Measurements from ENCODE around the gene HPN. TPM values are rescaled to one million over a fixed set of nuclear protein-coding genes. Genes with fewer than 3 reads are reported as not detected.
A peak's percentile ranks its signal among the peaks of the same experiment; 100 is the strongest.

HPN gene
- total and polyA plus RNA-seq, 2 of the 13 experiments (the other 11 are each of a cell fraction or from before 2014, with no cell fraction given), result 46.7 to 261 TPM

DNA sequence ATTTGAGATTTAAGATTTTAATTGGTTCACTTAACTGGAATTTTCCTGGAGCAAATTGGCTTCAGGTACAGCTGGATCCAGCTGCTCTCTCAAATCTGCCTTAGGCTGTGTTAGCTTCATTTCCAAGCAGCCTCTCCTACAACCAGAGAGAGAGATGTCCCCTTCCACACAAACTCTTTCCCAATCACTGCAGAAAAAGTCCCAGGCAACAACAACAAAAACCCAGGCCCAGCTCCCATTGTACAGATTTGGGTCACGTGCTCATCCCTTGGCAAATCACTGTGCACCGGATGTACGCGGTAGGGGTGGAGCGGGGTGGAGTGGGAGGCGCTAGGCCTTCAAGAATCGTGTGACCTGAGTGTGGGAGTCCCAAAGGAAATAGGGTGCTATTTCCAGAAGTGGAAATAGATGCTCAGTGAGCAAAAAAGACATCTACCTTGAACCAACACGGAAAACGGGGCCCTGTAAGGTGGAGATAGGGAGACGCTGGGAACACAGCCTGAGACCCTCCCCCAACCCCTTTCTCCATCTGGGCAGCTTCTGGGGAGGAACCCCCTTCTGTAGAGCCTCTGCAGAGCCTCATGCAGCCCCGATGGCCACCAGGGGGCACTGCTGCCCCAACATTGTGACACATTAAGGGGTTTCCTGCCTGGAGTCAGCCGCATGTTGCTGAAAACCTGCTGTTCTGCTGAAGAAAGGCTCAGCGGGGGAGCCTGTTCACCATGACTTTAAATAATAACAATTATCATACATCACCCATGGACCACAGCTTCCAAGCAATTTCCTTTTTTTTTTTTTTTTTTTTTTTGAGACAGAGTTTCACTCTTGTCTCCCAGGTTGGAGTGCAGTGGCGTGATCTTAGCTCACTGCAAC, 25.4 kb downstream of the HPN start (continued):
- TF ChIP-seq FOXJ3 (CRISPR knock-in tag; IDR thresholded peaks at IDR 0.05; ENCODE audit: borderline replicate concordance), result no peak
- no peak for TF ChIP-seq ZNF619 (CRISPR knock-in tag; IDR thresholded peaks at IDR 0.05)
- TF ChIP-seq XBP1 (CRISPR knock-in tag; IDR thresholded peaks at IDR 0.05), result no peak
- 0 out of 2 replicates have a peak, but pooled peaks have one; percentile 10 for TF ChIP-seq ZNF629 (CRISPR knock-in tag; conservative IDR thresholded peaks at IDR 0.05)
- TF ChIP-seq ELK4 (CRISPR knock-in tag; IDR thresholded peaks at IDR 0.05; ENCODE audit: borderline replicate concordance), result no peak
- TF ChIP-seq FOXA1 (IDR thresholded peaks at IDR 0.05), result no peak
- TF ChIP-seq FOXA1 (CRISPR knock-in tag; IDR thresholded peaks at IDR 0.05), result no peak
- peak; percentile 70 for TF ChIP-seq NFYB (CRISPR knock-in tag; IDR thresholded peaks at IDR 0.05)
- no peak for TF ChIP-seq RBM22 (optimal IDR thresholded peaks at IDR 0.05; ENCODE audit: low read length)
- TF ChIP-seq ZNF652 (CRISPR knock-in tag; IDR thresholded peaks at IDR 0.05; ENCODE audit: borderline replicate concordance, low read depth), result 0 out of 2 replicates have a peak, but pooled peaks have one; percentile 41
- TF ChIP-seq GATAD2A (CRISPR knock-in tag; IDR thresholded peaks at IDR 0.05), result peak; percentile 15; the same call in 1 of the 2 replicates
- no peak for TF ChIP-seq TARDBP (CRISPR knock-in tag; IDR thresholded peaks at IDR 0.05)
- TF ChIP-seq RBM39 (IDR thresholded peaks at IDR 0.05; ENCODE audit: low read depth, low read length, poor library complexity, severe bottlenecking), result no peak
- peak; percentile 37; the same call in 1 of the 2 replicates for TF ChIP-seq ELF3 (CRISPR knock-in tag; IDR thresholded peaks at IDR 0.05)
- TF ChIP-seq, protein P1, sequence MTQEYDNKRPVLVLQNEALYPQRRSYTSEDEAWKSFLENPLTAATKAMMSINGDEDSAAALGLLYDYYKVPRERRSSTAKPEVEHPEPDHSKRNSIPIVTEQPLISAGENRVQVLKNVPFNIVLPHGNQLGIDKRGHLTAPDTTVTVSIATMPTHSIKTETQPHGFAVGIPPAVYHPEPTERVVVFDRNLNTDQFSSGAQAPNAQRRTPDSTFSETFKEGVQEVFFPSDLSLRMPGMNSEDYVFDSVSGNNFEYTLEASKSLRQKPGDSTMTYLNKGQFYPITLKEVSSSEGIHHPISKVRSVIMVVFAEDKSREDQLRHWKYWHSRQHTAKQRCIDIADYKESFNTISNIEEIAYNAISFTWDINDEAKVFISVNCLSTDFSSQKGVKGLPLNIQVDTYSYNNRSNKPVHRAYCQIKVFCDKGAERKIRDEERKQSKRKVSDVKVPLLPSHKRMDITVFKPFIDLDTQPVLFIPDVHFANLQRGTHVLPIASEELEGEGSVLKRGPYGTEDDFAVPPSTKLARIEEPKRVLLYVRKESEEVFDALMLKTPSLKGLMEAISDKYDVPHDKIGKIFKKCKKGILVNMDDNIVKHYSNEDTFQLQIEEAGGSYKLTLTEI (CRISPR knock-in tag; conservative IDR thresholded peaks at IDR 0.05), result no peak
- no peak; the same call in 1 of the 2 replicates for TF ChIP-seq ZNF235 (CRISPR knock-in tag; IDR thresholded peaks at IDR 0.05; ENCODE audit: borderline replicate concordance)
- 0 out of 2 replicates have a peak, but pooled peaks have one; percentile 27 for TF ChIP-seq MXD3 (CRISPR knock-in tag; IDR thresholded peaks at IDR 0.05)
- no peak for TF ChIP-seq ZNF605 (CRISPR knock-in tag; IDR thresholded peaks at IDR 0.05)
- TF ChIP-seq HOXA9 (CRISPR knock-in tag; IDR thresholded peaks at IDR 0.05; ENCODE audit: borderline replicate concordance), result no peak
- TF ChIP-seq MTF1 (CRISPR knock-in tag; IDR thresholded peaks at IDR 0.05), result no peak
- TF ChIP-seq PBX2 (CRISPR knock-in tag; IDR thresholded peaks at IDR 0.05), result no peak
- no peak for TF ChIP-seq ZNF674 (CRISPR knock-in tag; IDR thresholded peaks at IDR 0.05; ENCODE audit: low read depth)
- no peak for TF ChIP-seq ZFP36L1 (CRISPR knock-in tag; IDR thresholded peaks at IDR 0.05)
- TF ChIP-seq, protein P2, sequence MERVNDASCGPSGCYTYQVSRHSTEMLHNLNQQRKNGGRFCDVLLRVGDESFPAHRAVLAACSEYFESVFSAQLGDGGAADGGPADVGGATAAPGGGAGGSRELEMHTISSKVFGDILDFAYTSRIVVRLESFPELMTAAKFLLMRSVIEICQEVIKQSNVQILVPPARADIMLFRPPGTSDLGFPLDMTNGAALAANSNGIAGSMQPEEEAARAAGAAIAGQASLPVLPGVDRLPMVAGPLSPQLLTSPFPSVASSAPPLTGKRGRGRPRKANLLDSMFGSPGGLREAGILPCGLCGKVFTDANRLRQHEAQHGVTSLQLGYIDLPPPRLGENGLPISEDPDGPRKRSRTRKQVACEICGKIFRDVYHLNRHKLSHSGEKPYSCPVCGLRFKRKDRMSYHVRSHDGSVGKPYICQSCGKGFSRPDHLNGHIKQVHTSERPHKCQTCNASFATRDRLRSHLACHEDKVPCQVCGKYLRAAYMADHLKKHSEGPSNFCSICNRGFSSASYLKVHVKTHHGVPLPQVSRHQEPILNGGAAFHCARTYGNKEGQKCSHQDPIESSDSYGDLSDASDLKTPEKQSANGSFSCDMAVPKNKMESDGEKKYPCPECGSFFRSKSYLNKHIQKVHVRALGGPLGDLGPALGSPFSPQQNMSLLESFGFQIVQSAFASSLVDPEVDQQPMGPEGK (CRISPR knock-in tag; IDR thresholded peaks at IDR 0.05), result no peak
